ENCODE data around the gene ECPAS.

GRCh38 chr9:111529787-111530186, 45.6 kb upstream of the ECPAS start:
- TF ChIP-seq, protein P1, sequence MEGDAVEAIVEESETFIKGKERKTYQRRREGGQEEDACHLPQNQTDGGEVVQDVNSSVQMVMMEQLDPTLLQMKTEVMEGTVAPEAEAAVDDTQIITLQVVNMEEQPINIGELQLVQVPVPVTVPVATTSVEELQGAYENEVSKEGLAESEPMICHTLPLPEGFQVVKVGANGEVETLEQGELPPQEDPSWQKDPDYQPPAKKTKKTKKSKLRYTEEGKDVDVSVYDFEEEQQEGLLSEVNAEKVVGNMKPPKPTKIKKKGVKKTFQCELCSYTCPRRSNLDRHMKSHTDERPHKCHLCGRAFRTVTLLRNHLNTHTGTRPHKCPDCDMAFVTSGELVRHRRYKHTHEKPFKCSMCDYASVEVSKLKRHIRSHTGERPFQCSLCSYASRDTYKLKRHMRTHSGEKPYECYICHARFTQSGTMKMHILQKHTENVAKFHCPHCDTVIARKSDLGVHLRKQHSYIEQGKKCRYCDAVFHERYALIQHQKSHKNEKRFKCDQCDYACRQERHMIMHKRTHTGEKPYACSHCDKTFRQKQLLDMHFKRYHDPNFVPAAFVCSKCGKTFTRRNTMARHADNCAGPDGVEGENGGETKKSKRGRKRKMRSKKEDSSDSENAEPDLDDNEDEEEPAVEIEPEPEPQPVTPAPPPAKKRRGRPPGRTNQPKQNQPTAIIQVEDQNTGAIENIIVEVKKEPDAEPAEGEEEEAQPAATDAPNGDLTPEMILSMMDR (IDR thresholded peaks at IDR 0.05), result no peak
- no peak for TF ChIP-seq POLR2A (IDR thresholded peaks at IDR 0.05)

All from ovary (tissue), 3 donors.